ENCODE measurements around the gene SBNO1.
"Not testable (repeated sequence)": the region's sequence is repeated elsewhere in the genome, so short reads cannot be mapped to it uniquely, and the experiment has no call there.

The SBNO1 gene

GRCh38 chr12:123337070-123337469 lies 27.6 kb downstream of the SBNO1 start:
- H3K27me3 Mint-ChIP-seq, result no peaks in the 10 kb centered on the region
- H3K36me3 Mint-ChIP-seq (ENCODE audit: low read depth), result peaks cover 33% of the 10 kb centered on the region
- no peak overlapping the region for H3K27ac Mint-ChIP-seq
- peaks cover 3% of the 10 kb centered on the region for H3K4me1 Mint-ChIP-seq
- DNase-seq (no peak), ATAC-seq (no peak)
- no peaks in the 10 kb centered on the region for H3K9me3 Mint-ChIP-seq
- H3K4me3 Mint-ChIP-seq, result no peak overlapping the region

DNA sequence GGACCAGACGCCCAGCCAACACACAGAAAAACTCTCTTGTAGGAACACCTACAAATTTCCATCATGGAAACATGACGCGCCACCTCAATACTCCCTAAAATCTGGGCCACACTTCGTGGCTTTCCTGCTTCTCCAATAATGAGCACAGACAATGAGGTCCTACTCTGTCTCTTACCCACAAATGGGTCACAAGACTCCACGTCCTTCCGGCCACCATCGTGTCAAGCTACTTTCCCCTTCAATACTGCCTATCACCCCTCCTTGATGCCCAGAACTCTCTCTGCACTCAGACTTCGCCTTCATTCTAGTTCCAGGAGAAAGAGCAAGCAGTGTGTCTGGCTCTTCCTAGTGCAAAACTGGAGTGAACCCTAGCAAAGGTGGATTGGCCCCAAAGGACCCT lies 28.1 kb downstream of the SBNO1 start:
- no peaks in the 10 kb centered on the region for H3K27me3 Mint-ChIP-seq
- H3K36me3 Mint-ChIP-seq (ENCODE audit: low read depth), result peaks cover 36% of the 10 kb centered on the region
- no peak for DNase-seq
- no peaks in the 10 kb centered on the region for H3K9me3 Mint-ChIP-seq
- ATAC-seq, result no peak
- H3K4me1 Mint-ChIP-seq, result peaks cover 3% of the 10 kb centered on the region
- peak overlapping the region; percentile 2 for H3K27ac Mint-ChIP-seq
- H3K4me3 Mint-ChIP-seq, result no peak overlapping the region

- Mint-ChIP-seq H3K27ac (no peak overlapping the region), H3K27me3 (no peaks in the 10 kb centered on the region), H3K4me1 (peaks cover 3% of the 10 kb centered on the region), H3K9me3 (no peaks in the 10 kb centered on the region), H3K36me3 (ENCODE audit: low read depth) (peaks cover 36% of the 10 kb centered on the region), H3K4me3 (no peak overlapping the region)
- no peak for DNase-seq
- no peak for ATAC-seq
Measured at GRCh38 chr12:123335490-123335889, 29.2 kb downstream of the SBNO1 start.

DNA sequence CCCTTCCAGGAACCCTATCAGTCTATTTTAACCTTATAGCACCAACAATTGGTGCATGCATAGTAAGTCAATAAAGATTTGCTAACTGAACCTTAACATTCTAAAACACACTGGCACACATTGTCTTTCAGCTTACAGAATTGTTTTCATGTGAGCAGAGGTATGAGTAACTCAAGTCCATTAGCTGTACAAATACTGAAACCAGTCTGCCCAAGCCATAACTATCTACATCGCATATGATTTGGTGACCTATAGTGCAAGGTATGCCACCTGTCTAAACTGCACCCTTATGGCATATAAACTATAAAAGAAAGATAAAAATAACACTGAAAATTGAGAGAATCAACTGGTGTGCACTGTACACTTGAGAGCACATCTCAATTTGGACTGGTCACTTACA lies 34.8 kb downstream of the SBNO1 start:
- no peaks in the 10 kb centered on the region for H3K4me1 Mint-ChIP-seq
- H3K27me3 Mint-ChIP-seq, result no peaks in the 10 kb centered on the region
- ATAC-seq (no peak), DNase-seq (no peak)
- H3K36me3 Mint-ChIP-seq (ENCODE audit: low read depth), result peaks cover 43% of the 10 kb centered on the region
- no peaks in the 10 kb centered on the region for H3K9me3 Mint-ChIP-seq
- no peak overlapping the region for H3K4me3 Mint-ChIP-seq
- no peak overlapping the region for H3K27ac Mint-ChIP-seq

- H3K27ac Mint-ChIP-seq, result no peak overlapping the region
- no peaks in the 10 kb centered on the region for H3K4me1 Mint-ChIP-seq
- no peaks in the 10 kb centered on the region for H3K27me3 Mint-ChIP-seq
- DNase-seq (no peak), ATAC-seq (no peak)
- H3K36me3 Mint-ChIP-seq (ENCODE audit: low read depth), result peaks cover 46% of the 10 kb centered on the region
- no peak overlapping the region for H3K4me3 Mint-ChIP-seq
- no peaks in the 10 kb centered on the region for H3K9me3 Mint-ChIP-seq
Measured at GRCh38 chr12:123319826-123320225, 44.8 kb downstream of the SBNO1 start.

GRCh38 chr12:123319273-123319672 lies 45.4 kb downstream of the SBNO1 start:
- no peaks in the 10 kb centered on the region for H3K4me1 Mint-ChIP-seq
- H3K27ac Mint-ChIP-seq, result no peak overlapping the region
- H3K27me3 Mint-ChIP-seq, result no peaks in the 10 kb centered on the region
- no peak overlapping the region for H3K4me3 Mint-ChIP-seq
- DNase-seq (no peak), ATAC-seq (no peak)
- no peaks in the 10 kb centered on the region for H3K9me3 Mint-ChIP-seq
- H3K36me3 Mint-ChIP-seq (ENCODE audit: low read depth), result peaks cover 44% of the 10 kb centered on the region

DNA sequence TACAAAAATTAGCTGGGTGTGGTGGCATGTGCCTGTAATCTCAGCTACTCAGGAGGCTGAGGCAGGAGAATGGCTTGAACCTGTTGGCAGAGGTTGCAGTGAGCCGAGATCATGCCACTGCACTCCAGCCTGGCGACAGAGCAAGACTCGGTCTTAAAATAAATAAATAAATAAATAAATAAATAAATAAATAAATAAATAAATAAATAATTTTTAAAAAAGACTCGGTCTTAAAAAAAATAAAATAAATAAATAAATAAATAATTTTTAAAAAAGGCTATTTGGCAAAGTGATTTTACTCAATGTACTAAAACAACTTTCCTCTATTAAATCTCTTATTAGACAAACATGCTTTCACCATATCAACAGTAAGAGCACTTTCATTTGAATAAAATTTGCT lies 51.6 kb downstream of the SBNO1 start:
- H3K4me3 Mint-ChIP-seq, H3K27ac Mint-ChIP-seq, ATAC-seq, H3K9me3 Mint-ChIP-seq, H3K4me1 Mint-ChIP-seq, DNase-seq, H3K27me3 Mint-ChIP-seq: not testable (repeated sequence)
- peaks cover 41% of the 10 kb centered on the region for H3K36me3 Mint-ChIP-seq (ENCODE audit: low read depth)

DNA sequence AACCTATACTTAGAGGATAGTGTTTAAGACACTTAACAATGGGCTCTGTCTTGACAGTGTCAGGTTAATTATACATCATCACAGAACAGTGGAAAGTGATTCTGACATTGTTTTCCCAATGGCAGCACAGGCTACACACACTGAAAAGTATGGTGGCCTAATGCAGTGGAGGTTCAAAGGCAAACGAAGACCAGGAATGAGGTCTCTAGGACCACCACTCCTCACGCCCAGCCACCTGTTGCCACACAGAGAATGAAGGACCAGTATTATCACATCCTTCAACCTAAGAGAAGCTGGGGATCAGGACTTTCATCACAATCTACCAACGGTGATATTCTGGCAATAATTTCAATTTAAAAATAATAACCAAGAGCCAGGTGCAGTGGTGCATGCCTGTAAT lies 58.4 kb downstream of the SBNO1 start:
- Mint-ChIP-seq H3K27ac (no peak overlapping the region), H3K4me1 (no peaks in the 10 kb centered on the region), H3K36me3 (ENCODE audit: low read depth) (peaks cover 53% of the 10 kb centered on the region), H3K27me3 (no peaks in the 10 kb centered on the region), H3K4me3 (no peak overlapping the region), H3K9me3 (no peaks in the 10 kb centered on the region)
- no peak for DNase-seq
- ATAC-seq, result no peak

GRCh38 chr12:123305136-123305535 lies 59.5 kb downstream of the SBNO1 start:
- no peak for ATAC-seq

GRCh38 chr12:123293178-123293760 lies 71.4 kb downstream of the SBNO1 start:
- Mint-ChIP-seq H3K4me1 (no peaks in the 10 kb centered on the region), H3K27ac (no peak overlapping the region), H3K9me3 (no peaks in the 10 kb centered on the region), H3K36me3 (ENCODE audit: low read depth) (peaks cover 34% of the 10 kb centered on the region), H3K27me3 (no peaks in the 10 kb centered on the region), H3K4me3 (no peak overlapping the region)
- ATAC-seq, result no peak
- no peak for DNase-seq

More at GRCh38 chr12:123305136-123305535, 59.5 kb downstream of the SBNO1 start:
- Mint-ChIP-seq H3K9me3 (no peaks in the 10 kb centered on the region), H3K27ac (peak overlapping the region; percentile 40), H3K4me3 (no peak overlapping the region), H3K4me1 (no peaks in the 10 kb centered on the region), H3K36me3 (ENCODE audit: low read depth) (peaks cover 51% of the 10 kb centered on the region), H3K27me3 (no peaks in the 10 kb centered on the region)
- no peak for DNase-seq

GRCh38 chr12:123289911-123290310 lies 74.7 kb downstream of the SBNO1 start:
- Mint-ChIP-seq H3K27me3 (no peaks in the 10 kb centered on the region), H3K9me3 (no peaks in the 10 kb centered on the region), H3K4me3 (no peak overlapping the region), H3K4me1 (no peaks in the 10 kb centered on the region), H3K36me3 (ENCODE audit: low read depth) (peaks cover 15% of the 10 kb centered on the region), H3K27ac (no peak overlapping the region)
- DNase-seq (no peak), ATAC-seq (no peak)

GRCh38 chr12:123288751-123289346 lies 75.8 kb downstream of the SBNO1 start:
- Mint-ChIP-seq H3K4me3 (no peak overlapping the region), H3K4me1 (no peaks in the 10 kb centered on the region), H3K9me3 (no peaks in the 10 kb centered on the region), H3K27me3 (no peaks in the 10 kb centered on the region), H3K36me3 (ENCODE audit: low read depth) (peaks cover 8% of the 10 kb centered on the region), H3K27ac (no peak overlapping the region)
- DNase-seq (no peak), ATAC-seq (no peak)

- Mint-ChIP-seq H3K36me3 (ENCODE audit: low read depth) (peaks cover 3% of the 10 kb centered on the region), H3K27me3 (no peaks in the 10 kb centered on the region), H3K27ac (no peak overlapping the region), H3K4me3 (no peak overlapping the region), H3K9me3 (no peaks in the 10 kb centered on the region), H3K4me1 (no peaks in the 10 kb centered on the region)
- ATAC-seq, result no peak
- no peak for DNase-seq
Measured at GRCh38 chr12:123286652-123287373, 77.8 kb downstream of the SBNO1 start.

GRCh38 chr12:123284669-123285068 lies 80.0 kb downstream of the SBNO1 start:
- Mint-ChIP-seq H3K4me1 (no peaks in the 10 kb centered on the region), H3K4me3 (no peak overlapping the region), H3K36me3 (ENCODE audit: low read depth) (peaks cover 3% of the 10 kb centered on the region), H3K27me3 (no peaks in the 10 kb centered on the region), H3K9me3 (no peaks in the 10 kb centered on the region), H3K27ac (no peak overlapping the region)
- DNase-seq (no peak), ATAC-seq (no peak)

- Mint-ChIP-seq H3K36me3 (ENCODE audit: low read depth) (no peaks in the 10 kb centered on the region), H3K27ac (no peak overlapping the region), H3K9me3 (no peaks in the 10 kb centered on the region), H3K4me3 (no peak overlapping the region), H3K4me1 (peaks cover under 1% of the 10 kb centered on the region), H3K27me3 (no peaks in the 10 kb centered on the region)
- ATAC-seq (no peak), DNase-seq (no peak)
Measured at GRCh38 chr12:123283461-123283860, 81.2 kb downstream of the SBNO1 start.

Measured in activated naive CD8-positive, alpha-beta T cell treated with anti-CD3 and anti-CD28 coated beads, Interleukin-2, amount 50 U/mL, for 24 hours (primary cell).